GDM1 (cell line): ENCODE data around the gene TMEM175.

Experiments
- DNase-seq: peaks from one replicate; lab custom pipeline; 2025; lab: John Stamatoyannopoulos, UW

The TMEM175 gene

DNA sequence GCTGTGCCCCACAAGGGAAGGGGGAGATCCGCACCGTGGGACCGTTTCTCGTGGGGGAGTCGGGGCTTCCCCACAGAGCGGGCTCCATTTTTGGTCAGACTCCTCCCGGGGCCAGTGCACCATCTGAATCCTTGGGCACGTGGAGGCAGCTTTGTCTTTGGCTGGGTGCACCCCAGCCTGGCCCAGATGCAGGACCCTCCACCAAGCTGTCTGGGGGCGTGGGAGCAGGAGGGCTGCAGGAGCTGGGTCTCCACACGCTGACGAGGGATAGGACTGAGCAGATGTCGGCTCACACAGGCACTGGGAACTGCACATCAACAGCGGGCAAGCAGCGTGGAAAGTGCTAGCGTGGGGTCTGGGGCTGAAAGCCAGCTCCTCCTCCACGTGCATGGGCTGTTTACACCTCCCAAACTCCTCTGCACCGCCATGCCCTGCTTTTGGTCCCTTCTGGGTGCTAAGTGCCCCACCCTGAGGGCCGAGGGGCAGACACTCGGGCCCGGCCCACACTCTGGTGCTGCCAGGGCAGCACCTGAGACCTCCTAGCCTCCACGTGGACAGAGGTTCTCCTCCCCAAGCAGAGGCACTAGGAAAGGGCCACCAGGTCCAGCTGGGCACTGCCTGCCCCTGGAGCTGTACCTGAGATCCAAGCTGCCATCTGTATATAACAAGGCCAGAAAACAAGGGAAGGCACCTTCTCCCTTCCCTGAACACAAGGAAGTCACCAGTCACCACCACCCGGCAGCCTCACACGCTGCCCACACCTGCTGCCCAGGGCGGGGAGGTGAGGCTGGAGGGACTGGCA lies 27.3 kb downstream of the TMEM175 start:
- no peak for DNase-seq

DNA sequence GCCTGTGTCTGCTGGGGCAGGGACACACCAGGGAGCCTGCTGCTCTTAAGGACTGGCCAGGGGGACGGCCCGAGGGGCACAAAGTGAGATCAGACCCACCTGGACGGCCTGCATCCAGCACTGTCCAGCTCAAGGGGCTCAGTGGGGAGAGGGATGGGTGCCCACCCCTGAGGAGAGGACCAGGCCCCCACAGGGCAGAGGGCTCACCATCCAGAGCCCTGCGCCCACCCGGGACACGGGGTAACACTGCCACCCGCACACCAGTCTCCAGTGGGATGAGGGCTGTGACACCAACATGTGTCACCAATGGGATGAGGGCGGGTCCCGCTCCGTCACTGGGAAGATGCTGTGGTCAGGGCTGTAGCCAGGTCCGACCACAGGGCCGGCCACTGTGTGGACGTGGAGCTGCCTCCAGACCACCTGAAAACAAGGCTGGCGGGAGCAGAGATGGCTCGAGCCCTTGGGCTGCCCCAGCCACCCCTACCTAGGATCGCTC lies 27.9 kb downstream of the TMEM175 start:
- DNase-seq, result no peak

DNA sequence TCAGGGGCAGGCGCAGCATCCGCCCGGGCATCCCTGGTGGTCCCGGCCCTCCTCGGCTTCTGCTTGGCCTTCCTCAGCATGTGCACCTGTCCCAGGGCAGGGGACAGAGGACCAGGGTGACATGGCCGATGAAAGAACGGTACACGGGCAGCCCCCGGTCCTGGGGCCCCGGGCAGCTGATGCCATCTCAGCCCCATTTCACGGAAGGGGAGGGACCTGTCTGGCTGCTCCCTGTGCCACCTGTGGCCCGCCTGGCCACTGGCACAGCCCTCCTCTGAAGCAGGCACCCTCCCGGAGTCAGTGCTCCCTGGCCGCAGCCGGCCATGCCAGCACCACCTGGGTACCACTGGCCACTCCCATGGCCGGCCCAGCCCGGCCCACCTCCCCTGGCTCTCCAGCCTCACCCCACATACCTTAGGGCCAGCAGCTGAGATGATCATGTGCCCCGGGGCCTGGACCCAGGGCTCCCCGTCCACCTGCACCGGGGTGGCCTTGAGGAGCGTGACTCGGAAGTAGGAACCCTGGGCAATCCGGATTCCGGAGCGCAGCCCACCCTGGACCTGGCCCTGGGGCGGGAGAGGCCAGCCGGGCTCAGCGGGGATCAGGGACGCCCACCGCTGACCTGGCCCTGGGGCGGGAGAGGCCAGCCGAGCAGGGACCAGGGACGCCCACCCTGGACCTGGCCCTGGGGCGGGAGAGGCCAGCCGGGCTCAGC lies 28.5 kb downstream of the TMEM175 start:
- DNase-seq, result no peak

DNA sequence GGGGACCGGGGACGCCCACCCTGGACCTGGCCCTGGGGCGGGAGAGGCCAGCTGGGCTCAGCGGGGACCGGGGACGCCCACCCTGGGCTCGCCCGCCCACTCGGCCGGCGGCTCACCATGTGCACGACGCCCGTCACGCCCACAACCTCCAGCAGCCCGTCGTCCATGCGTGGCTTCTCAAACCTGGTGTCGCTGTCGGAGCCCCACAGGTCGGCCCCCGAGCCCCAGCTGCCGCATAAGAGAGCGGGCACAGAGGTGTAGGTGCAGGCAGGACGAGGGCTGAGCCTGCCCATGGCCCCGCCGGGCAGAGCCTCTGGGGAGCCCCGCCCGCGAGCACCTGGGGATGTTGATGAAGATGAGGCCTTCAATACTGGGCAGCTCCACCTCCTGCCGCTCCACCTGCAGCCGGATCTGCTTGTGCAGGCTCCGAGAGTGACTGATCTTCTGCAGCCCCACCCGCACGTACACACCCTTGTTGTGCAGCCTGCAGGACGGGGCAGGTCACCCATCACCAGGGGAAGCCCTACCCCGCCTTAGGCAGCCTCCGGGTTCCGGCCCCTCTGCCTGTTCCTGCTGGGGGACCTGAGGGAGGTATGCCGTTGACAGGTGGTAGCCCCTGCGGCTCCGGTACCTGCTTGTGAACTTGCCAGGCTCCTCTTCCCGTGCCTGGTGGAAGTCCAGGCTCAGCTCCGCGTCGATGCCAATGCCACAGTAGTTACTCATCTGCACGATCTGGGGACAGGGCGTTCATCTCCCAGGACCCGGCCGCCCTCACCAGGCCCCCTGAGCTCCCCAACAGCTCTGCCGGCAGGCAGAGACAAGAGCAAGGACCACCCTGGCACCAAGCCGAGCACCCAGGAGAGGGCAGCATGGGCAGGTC lies 29.3 kb downstream of the TMEM175 start:
- DNase-seq, result no peak

DNA sequence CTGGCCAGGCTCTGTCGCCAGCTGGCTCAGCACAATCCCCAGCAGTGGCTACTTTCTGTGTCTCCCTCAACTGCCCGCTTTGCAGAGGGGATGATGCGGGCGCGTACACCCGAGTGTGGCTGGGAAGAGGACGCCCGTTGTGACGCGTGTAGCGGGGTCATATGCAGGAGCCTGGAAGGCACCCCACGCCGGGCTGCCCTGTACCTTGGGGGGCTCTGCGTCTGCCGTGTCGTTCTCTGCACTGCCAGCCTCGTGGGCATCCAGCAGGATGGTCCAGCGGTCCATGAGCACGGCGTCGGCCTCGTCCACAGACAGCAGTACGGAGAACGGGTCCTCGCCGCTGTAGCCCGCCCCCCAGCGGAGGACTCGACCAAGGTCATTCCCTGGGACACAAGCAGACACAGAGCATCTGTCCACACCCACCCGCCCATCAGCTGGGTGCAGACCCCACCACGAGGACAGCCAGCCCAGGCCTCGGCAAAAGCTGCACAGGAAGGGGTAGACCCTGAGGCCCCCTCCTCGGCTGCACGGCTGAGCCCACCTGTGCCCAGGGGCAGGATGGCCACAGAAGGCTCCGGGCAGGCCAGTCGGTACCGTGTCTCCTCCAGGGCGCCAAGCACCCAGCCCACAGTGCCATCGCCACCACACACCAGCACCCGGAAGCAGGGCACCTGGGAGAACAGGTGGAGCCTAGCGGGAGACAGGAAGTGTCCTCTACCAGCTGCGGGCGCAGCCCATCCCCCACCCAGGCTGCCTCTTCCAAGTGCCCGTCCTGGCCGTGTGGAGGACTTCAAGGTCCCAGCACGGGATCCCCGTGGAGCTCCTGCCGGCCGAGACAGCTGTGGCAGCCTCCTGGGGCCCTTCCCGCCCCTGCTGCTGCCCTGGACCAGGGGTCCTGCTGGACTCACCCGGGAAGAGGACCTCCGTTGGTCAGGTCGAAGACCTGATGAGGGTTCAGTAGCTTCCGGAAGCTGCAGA lies 30.3 kb downstream of the TMEM175 start:
- DNase-seq, result no peak

DNA sequence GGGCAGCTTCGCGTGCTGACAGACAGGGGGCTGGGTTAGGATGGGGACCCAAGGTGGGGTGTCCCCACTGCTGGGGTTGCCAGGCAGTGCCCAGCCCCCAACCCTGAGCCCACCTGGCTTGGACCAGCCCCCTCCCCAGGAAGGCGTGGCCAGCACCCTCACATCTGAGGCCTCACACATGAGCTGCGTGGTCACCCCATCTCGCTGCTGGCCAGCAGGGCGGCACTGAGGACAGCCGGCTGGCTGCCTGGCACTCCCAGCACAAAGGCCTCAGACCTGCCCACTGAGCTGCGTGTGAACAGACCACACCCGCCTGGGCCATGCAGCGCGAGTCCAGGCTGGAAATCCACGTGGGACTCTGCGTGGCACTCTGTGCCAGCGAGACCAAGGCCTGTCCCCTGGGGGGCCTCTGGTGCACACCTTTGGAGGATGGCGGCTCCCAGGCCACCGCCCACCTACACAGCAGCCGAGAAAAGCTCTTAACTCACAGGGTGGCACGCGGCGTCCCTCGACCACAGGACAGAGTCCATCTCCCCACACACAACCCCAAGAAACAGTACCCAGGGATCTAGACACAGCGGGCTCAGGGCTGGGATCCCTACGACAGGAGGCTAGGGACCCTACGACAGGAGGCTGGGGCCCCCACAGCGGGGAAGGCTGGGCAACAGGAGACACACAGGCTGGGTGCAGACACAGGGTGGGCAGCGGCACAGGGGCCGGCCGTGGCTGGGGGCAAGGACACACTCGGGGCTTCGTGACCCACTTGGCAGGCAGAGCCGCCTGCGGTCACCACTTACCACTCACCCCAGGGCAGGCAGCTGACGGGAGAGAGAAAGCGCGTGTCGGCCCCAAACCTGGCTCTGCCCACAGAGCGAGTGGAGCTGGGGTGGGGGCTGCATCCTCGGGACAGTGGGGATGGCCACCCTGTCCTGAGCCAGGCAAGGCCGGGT lies 31.3 kb downstream of the TMEM175 start:
- DNase-seq, result no peak

DNA sequence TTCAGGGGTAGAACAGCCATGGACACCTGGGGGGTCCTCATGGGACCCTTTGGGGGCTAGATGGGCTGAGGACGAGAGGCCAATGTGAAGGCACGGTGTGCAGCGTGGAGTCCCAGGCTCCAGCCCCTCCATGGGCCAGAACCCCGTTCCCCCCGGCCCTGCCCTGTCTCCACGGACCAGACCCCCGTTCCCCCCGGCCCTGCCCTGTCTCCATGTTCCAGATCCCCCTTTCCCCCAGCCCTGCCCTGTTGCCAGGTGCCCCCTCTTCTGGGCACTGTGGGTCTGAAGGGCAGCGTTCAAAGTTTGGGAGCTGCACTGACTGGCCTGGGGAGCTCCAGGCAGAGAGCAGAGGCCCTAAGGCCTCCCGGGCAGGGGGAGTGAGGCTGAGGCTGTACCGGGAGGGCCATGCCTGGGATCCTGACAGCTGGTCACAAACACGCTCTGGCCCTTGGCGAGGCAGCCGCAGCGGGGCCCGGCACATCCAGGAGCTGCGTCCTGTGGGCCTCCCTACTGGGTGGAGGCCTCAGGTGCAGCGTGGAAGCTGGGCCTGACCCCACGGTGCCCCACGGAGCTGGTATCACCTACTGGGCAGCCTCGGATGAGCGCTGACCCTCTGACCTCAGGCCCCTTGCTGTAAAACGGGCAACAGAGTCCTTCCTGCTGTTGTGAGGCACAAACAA lies 32.2 kb downstream of the TMEM175 start:
- no peak for DNase-seq

DNA sequence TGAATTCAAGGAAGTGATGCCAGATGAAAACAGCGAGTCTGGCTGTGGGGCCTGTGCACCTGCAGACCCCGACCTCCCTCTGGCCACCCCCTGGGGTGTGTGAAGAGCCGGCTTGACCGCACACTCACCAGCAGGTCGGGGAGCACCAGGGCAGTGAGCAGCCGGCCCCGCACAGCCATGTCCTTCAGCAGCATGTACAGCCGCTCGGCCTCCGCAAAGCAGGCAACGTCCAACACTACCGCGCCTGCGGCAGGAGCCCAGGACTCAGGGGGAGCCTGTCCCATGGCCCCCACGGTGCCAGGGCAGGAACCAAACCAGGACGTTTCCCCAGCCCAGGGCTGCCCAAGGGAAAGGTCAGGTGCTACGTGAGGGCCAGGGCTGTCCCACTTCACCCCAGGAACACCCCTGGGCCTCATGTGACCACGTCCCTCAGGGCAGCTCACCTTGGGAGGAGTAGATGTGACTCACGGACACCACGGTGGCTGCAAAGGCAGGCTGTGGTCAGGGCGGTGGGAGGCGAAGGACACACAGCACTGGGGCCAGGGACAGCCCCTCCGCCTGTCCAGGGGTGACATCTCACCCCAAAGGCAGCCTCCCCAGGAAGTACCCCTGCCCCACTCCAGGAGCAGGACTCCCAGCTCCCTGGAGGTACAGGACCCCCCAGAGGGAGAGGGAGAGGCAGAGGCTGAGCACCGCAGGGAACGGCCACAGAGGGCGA lies 32.9 kb downstream of the TMEM175 start:
- DNase-seq, result no peak

DNA sequence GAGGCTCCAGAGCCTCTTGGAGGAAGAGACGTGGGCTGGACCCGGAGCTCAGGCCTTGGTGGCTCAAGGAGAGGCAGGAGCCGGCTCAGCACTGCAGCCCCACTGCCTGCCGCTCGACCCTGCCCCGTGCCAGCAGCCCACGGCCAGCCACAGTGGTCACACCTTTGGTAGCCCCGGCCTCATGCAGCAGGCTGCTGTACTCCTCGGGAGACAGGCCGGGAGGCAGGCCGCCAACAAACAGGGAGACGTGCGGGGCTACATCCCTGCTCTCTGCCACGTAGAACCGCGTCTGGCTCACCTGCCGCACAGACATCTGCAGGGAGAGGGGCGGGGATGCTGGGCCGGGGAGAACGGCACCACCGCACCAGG lies 33.5 kb downstream of the TMEM175 start:
- DNase-seq, result no peak

DNA sequence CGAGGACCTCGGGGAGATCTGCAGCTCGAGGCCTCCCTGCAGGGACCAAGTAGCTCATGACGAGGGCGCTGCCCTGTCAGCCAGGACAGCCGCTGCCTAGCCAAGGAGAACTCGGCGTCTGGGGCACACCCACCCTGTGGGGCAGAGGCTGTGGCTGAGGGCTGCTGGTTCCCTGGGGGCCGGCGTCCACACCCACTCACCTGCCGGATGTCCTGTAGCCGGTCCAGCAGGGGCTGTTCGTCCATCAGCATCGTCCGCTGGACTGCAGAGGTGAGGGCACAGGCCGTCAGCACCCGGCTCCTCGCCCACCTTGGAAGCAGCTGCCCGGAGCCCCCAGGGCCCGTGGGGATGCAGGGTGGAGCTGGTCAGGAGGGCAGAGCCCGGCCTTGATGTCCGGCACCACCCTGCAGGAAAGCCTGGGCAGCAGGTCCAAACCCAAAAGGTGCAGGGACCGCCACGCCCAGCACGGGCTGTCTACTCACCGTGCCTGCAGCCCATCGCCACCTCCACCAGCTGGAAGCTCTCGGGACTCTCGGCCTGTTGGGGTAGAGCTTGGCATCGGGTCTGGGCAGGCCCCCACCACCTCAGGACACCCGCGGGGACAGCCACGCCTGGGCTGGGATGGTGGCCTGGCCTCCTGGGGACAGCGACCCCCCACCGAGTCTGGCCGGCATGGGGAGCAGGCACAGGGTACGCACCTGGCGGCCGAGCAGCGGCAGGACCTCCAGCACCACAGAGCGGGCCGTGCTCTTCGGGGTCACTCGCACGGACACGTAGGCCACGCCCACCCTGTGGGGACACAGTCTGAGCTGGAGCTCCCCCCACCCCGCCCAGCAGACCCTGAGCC lies 34.2 kb downstream of the TMEM175 start:
- no peak for DNase-seq

DNA sequence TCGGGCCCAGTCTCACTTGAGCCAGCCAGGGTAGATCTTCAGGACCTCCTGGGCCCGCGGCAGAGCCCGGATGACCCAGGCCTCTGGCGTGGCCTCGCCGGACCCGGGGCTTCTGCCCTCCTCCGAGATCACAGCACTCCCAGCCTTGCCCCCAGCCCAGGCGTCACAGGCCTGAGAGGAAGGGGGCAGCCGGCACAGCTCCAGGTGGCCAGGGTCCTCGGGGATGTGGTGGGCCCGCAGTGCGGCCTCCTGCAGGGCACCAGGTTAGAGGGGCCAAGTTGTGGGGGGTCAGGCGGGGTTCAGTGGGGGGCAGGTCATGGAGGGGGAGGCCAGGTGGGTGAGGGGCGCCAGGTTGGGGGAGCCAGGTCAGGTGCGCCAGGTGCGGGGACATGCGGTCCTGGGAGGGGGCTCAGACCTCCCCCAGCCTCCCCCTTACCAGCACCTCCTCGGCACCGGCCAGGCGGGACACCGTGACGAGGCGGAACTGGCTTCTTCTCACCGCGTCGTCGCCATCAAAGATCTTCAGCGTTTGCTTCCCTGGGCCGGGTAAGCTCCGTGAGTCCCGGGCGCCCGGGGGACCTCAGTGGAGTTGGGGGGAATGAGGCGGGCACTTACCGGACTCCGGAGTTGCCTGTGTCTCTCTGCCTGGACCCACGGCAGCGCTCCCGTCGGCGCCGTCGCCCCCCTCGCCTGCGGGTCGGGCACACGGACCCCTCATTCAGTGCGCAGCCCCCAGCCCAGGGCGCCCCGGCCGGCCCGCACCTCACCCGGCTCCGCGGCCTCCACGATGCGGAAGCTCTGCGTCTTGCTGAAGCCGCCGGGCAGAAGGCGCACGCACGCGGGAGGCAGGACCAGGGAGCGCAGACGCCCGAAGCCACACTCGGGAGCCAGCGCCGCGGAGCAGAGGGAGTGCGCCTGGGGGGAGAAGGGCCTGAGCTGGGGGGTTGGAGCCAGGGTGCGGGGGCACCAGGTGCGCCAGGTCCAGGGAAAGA lies 35.1 kb downstream of the TMEM175 start:
- no peak for DNase-seq

DNA sequence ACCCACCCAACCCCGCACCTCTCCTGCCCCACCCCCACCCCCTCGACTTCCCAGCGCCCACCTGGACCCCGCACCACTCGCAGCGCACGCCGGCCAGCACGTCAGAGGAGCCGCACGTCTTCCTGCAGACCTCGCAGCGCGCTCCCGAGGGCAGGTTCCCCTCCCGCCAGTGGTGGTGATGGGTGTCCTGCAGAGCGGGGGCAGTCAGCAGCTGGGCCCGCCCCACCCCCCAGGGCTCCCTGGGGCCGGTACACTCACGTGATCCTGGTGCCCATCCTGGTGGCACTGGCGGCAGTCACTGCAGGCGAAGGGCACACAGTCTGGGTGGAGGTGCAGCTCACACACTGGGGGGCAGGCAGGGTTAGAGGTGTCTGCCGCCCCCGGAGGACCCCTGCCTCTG lies 36.0 kb downstream of the TMEM175 start:
- DNase-seq, result no peak

DNA sequence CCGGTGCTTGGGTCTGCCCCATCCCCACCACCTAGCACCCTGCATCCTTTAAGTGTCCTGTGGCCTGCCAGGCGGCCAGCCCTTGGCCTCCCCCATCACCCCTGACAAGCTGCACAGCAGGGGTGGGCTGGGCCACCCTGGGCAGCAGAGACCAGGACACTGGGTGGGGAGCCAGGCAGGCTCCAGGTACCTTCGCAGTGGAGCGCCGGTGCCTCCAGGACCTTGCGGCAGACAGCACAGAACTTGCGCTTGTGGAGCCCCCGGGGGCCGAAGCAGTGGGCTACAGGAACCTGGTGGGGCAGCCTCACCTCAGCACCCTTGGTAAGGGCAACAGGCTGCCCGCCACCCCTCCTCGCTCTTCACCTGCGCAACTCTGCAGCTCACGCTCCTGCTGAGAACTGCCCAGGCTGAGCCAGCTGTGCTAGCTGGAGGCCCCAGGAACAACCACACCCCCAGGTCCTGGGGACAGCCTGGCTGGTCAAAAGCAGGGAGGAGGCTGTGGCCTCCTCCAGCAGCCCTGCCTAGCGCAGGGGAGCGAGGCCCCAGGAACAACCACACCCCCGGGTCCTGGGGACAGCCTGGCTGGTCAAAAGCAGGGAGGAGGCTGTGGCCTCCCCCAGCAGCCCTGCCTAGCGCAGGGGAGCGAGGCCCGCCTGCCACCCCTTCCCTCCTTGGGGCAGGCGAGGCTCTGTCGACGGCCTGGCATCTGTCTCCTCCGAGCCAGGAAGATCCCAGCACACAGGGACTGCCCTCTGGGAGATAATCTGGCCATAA lies 36.5 kb downstream of the TMEM175 start:
- DNase-seq, result no peak

DNA sequence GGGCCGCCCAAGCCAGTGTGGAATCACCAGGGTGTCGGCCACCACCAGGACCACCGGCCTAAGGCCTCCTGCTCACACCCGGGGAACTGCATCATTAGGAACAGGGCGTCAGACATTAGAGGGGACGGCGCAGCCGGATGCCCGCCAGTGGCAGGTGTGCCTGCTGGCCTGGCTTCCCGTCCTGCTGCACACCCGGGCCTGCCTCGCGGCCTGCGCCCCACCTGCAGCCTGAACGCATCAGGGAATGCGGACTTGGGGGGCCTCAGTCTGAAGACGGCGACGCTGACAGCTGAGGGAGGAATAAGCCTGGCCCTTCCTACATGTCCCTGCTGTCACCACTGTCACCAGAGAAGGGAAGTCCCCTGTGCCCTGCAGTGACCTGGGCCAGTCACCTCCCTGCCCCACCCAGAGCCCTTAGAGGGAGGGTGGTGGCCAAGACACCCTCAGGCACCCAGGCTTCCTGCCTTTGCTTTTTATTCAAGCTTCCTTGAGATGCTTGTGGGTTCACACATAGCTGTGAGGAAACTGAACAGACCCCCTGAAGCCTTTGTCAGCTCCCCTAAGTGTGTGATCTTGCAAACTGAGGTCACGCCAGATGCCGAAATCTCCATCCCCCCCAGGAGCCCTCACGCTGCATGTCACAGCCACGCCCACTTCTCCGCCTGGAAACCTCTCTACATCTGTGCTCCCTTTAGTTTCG lies 37.9 kb downstream of the TMEM175 start:
- DNase-seq, result no peak

DNA sequence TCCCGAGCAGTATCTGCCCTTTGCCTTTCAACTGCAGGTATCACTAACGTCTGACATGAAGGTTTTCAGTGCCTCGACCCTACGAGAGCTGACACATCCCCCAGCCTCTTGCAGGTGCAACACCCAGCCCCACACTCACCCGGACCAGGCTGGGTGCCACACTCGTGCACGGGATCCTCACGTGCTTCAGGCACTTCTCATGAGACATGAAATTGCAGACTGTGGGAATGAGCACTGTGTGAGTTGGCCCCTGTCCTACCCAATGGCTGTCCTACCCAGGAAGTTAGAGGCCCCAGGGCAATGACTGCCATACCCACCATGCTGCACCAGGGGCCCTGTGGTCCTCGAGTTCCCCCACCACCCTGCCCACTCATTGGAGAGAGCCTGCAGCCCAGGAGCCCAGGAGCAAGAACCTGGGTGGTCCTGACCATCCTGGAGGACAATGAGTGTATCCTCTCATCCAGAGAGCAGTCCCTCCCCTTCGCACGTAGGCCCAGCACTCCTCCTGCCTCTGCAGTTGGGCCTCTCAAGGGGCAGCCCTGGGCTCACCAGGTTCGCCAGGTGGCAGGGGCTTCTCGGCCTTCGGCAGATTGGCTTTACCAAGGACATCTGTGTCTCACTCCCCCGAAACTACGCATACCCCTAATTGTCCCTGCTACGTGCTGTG lies 38.7 kb downstream of the TMEM175 start:
- DNase-seq, result no peak
